DMS 273 (cell line): Measurements from ENCODE around the gene CPN2.
A peak's percentile ranks its signal among the peaks of the same experiment; 100 is the strongest.

Experiments used
- DNase-seq: peaks from one replicate; lab custom pipeline; 2025; ENCODE audit not compliant: unreplicated experiment; lab: John Stamatoyannopoulos, UW

CPN2 gene

GRCh38 chr3:194351080-194351672, at the start of gene CPN2:
Gene CPN2 (minus strand): TSS chr3:194351328. CDS start chr3:194342702, 8,626 bp downstream.
- DNase-seq = no peak

- no peak for DNase-seq
Measured at GRCh38 chr3:194399874-194400411, 48.8 kb upstream of the CPN2 start.

- DNase-seq = no peak
Measured at GRCh38 chr3:194399166-194399565, 48.0 kb upstream of the CPN2 start, which contains the start of gene GP5. Gene GP5 (minus strand): TSS chr3:194399266. CDS start chr3:194398282, 984 bp downstream.

GRCh38 chr3:194397757-194398312, 46.7 kb upstream of the CPN2 start:
- no peak for DNase-seq

GRCh38 chr3:194396859-194397756, 46.0 kb upstream of the CPN2 start:
- peak; percentile 59 for DNase-seq

GRCh38 chr3:194396539-194396858, 45.4 kb upstream of the CPN2 start:
- DNase-seq = no peak

- no peak for DNase-seq
Measured at GRCh38 chr3:194395778-194396538, 44.8 kb upstream of the CPN2 start.

GRCh38 chr3:194395212-194395611, 44.1 kb upstream of the CPN2 start:
- peak; percentile 54 for DNase-seq

GRCh38 chr3:194392576-194392975, 41.4 kb upstream of the CPN2 start:
- DNase-seq = no peak

GRCh38 chr3:194390835-194391234, 39.7 kb upstream of the CPN2 start:
- DNase-seq = no peak

GRCh38 chr3:194389269-194389668, 38.1 kb upstream of the CPN2 start:
- no peak for DNase-seq

GRCh38 chr3:194387926-194388418, 36.8 kb upstream of the CPN2 start:
- no peak for DNase-seq

- DNase-seq = no peak
Measured at GRCh38 chr3:194387276-194387675, 36.1 kb upstream of the CPN2 start.

- DNase-seq = no peak
Measured at GRCh38 chr3:194386648-194387047, 35.5 kb upstream of the CPN2 start.

- DNase-seq = no peak
Measured at GRCh38 chr3:194386066-194386465, 34.9 kb upstream of the CPN2 start.

- no peak for DNase-seq
Measured at GRCh38 chr3:194384569-194385001, 33.5 kb upstream of the CPN2 start.

GRCh38 chr3:194384156-194384555, 33.0 kb upstream of the CPN2 start:
- DNase-seq = no peak

GRCh38 chr3:194383276-194383940, 32.3 kb upstream of the CPN2 start:
- no peak for DNase-seq

- peak; percentile 45 for DNase-seq
Measured at GRCh38 chr3:194382892-194383223, 31.7 kb upstream of the CPN2 start.

- DNase-seq = no peak
Measured at GRCh38 chr3:194382196-194382891, 31.2 kb upstream of the CPN2 start.
